HepG2 (cell line): ENCODE results near the gene AFDN. TPM values are rescaled to one million over a fixed set of nuclear protein-coding genes. Genes with fewer than 3 reads are reported as not detected.

Experiments
- BRD4 ChIP-seq: sonication (generic); formaldehyde crosslinking; IDR thresholded peaks from 2 replicates; pipeline ENCODE4 v1.4.0; 2020; ENCODE audit warnings: missing genetic modification reagents
- CBFB ChIP-seq: sonication (generic); formaldehyde crosslinking; IDR thresholded peaks from 2 replicates; pipeline ENCODE4 v1.4.0; 2020; ENCODE audit warnings: missing genetic modification reagents
- CHCHD3 ChIP-seq: sonication (generic); formaldehyde crosslinking; IDR thresholded peaks from 2 replicates; pipeline ENCODE4 v1.8.0; 2022; ENCODE audit warnings: mild to moderate bottlenecking, missing genetic modification reagents, moderate library complexity
- KLF11 ChIP-seq: IDR thresholded peaks from 2 replicates; pipeline ENCODE4 v1.6.1; 2016; ENCODE audit warnings: missing compliant biosample characterization
- LCORL ChIP-seq, 2 experiments: fragments of 450-650 bp in 1 of 2; sonication (generic) in 1 of 2; formaldehyde crosslinking in 1 of 2; IDR thresholded peaks; 2 replicates each; pipeline versions ENCODE4 v1.5.0 to v1.6.1; 2017 to 2020; ENCODE audit warnings: antibody characterized with exemption in 1 of 2, missing genetic modification reagents in 1 of 2
- NFE2L1 ChIP-seq: sonication (generic); formaldehyde crosslinking; IDR thresholded peaks from 2 replicates; pipeline ENCODE4 v1.4.0; 2020; ENCODE audit warnings: missing genetic modification reagents, mild to moderate bottlenecking, borderline replicate concordance
- PAF1 ChIP-seq: IDR thresholded peaks from 2 replicates; pipeline ENCODE4 v1.6.1; 2016; ENCODE audit warnings: missing genetic modification reagents, missing compliant biosample characterization
- PCBP2 ChIP-seq: fragments of 200-400 bp; formaldehyde crosslinking; optimal IDR thresholded peaks from 2 replicates; pipeline ENCODE3; 2018; ENCODE audit warnings: low read length, low read depth; ENCODE audit not compliant: poor library complexity, severe bottlenecking
- SIN3B ChIP-seq: fragments of 150-350 bp; IDR thresholded peaks from 2 replicates; pipeline ENCODE4 v1.6.1; 2014; ENCODE audit warnings: low read length
- SIX4 ChIP-seq: sonication (generic); formaldehyde crosslinking; IDR thresholded peaks from 2 replicates; pipeline ENCODE4 v1.4.0; 2020; ENCODE audit warnings: missing genetic modification reagents
- SMAD3 ChIP-seq: sonication (generic); formaldehyde crosslinking; IDR thresholded peaks from 2 replicates; pipeline ENCODE4 v1.4.0; 2020; ENCODE audit warnings: missing genetic modification reagents
- SMARCE1 ChIP-seq: fragments of 450-650 bp; IDR thresholded peaks from 2 replicates; pipeline ENCODE4 v1.6.1; 2017; ENCODE audit warnings: borderline replicate concordance
- SP5 ChIP-seq: IDR thresholded peaks from 2 replicates; pipeline ENCODE4 v1.6.1; 2016; ENCODE audit warnings: low read depth, borderline replicate concordance
- SRSF1 ChIP-seq: fragments of 200-400 bp; formaldehyde crosslinking; optimal IDR thresholded peaks from 2 replicates; pipeline ENCODE3; 2017; ENCODE audit warnings: mild to moderate bottlenecking, low read depth, low read length, moderate library complexity
- ZC3H13 ChIP-seq: sonication (generic); formaldehyde crosslinking; IDR thresholded peaks from 2 replicates; pipeline ENCODE4 v1.8.1; 2023; ENCODE audit warnings: mild to moderate bottlenecking, missing genetic modification reagents, moderate library complexity
- ZNF225 ChIP-seq: sonication (generic); formaldehyde crosslinking; IDR thresholded peaks from 2 replicates; pipeline ENCODE4 v1.4.0; 2020; ENCODE audit warnings: mild to moderate bottlenecking, missing genetic modification reagents
- polyA plus RNA-seq, 8 experiments: library from polyadenylated mRNA; depleted of rRNA in 3 of 8; stranded (reverse) in 7 of 8; unstranded in 1 of 8; fragments of >200 nt; fragmentation: Illumina TruSeq in 4 of 8; extraction: Trizol in 4 of 8; gene quantifications; 2 replicates each; pipeline versions ENCODE4 v1.2.1 to v1.2.3, GENCODE V29; 2011 to 2016; ENCODE audit warnings: low read depth in 4 of 8, missing spikeins in 1 of 8, mixed read lengths in 1 of 8; ENCODE audit not compliant: insufficient read depth in 1 of 8
- total RNA-seq, 5 experiments: library from RNA; depleted of rRNA; stranded (reverse); fragments of >200 nt; fragmentation: Illumina TruSeq; extraction: Trizol; gene quantifications; 2 replicates each; pipeline ENCODE4 v1.2.3, GENCODE V29; 2016; ENCODE audit warnings: low read depth in 1 of 5
- TF ChIP-seq, protein P1 (sequence below): sonication (generic); formaldehyde crosslinking; IDR thresholded peaks from 2 replicates; pipeline ENCODE4 v1.4.0; 2020; ENCODE audit warnings: missing genetic modification reagents
- TF ChIP-seq, protein P2 (sequence below), 2 experiments: sonication (generic) in 1 of 2; formaldehyde crosslinking in 1 of 2; IDR thresholded peaks; 2 replicates each; pipeline versions ENCODE4 v1.4.0 to v1.6.1; 2018 to 2020; ENCODE audit warnings: missing genetic modification reagents in 2 of 2, borderline replicate concordance in 1 of 2, low read depth in 1 of 2, mild to moderate bottlenecking in 1 of 2, missing biosample characterization in 1 of 2
- TF ChIP-seq, protein P3 (sequence below): sonication (generic); formaldehyde crosslinking; IDR thresholded peaks from 2 replicates; pipeline ENCODE4 v1.4.0; 2020; ENCODE audit warnings: missing genetic modification reagents
- TF ChIP-seq, protein P4 (sequence below): sonication (generic); formaldehyde crosslinking; IDR thresholded peaks from 2 replicates; pipeline ENCODE4 v1.5.0; 2020; ENCODE audit warnings: mild to moderate bottlenecking, missing genetic modification reagents, borderline replicate concordance
- TF ChIP-seq, protein P5 (sequence below): sonication (generic); formaldehyde crosslinking; IDR thresholded peaks from 2 replicates; pipeline ENCODE4 v1.5.0; 2020; ENCODE audit warnings: missing genetic modification reagents, mild to moderate bottlenecking, borderline replicate concordance

AFDN gene
- total and polyA plus RNA-seq, 2 of the 13 experiments (the other 11 are each of a cell fraction or from before 2014, with no cell fraction given): 136 to 151 TPM

DNA sequence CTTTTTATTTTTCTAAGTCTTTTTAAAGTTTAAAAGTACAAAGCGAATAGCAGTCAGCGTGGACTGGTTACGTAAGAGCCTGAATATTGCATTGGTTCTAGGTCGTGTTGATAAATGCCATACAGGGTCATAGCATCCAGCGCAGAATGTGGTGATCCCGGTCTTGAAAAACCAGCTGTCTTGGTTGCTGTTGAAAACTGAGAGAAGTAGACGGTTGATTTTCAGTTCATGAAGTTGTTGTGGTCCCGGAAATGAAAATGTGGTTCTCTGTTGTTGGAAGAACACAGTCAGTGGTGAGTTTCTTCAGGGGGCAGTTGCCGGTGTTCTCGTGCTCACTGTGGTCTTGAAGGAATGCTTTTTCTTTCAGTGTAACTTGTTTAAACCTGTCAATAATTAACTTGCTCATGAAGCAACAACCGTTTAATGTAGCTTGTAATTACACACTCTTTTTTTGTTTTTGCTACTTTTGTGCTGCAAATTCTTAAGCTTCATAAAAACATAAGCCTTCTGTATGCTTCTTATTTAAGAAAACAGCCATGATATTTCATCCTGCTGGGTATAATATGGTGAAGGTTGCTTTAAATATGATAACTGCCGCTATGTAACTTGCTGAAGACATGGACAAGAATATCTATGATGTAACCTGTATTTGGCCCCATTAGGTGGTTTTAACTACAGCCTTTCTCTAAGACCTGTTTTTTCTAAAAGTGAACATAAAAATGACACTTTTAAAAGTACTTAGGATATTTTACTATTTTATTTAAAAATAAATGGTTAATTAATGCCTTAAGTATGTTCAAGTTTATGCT, 106.0 kb downstream of the AFDN start (continued):
- TF ChIP-seq, protein P1, sequence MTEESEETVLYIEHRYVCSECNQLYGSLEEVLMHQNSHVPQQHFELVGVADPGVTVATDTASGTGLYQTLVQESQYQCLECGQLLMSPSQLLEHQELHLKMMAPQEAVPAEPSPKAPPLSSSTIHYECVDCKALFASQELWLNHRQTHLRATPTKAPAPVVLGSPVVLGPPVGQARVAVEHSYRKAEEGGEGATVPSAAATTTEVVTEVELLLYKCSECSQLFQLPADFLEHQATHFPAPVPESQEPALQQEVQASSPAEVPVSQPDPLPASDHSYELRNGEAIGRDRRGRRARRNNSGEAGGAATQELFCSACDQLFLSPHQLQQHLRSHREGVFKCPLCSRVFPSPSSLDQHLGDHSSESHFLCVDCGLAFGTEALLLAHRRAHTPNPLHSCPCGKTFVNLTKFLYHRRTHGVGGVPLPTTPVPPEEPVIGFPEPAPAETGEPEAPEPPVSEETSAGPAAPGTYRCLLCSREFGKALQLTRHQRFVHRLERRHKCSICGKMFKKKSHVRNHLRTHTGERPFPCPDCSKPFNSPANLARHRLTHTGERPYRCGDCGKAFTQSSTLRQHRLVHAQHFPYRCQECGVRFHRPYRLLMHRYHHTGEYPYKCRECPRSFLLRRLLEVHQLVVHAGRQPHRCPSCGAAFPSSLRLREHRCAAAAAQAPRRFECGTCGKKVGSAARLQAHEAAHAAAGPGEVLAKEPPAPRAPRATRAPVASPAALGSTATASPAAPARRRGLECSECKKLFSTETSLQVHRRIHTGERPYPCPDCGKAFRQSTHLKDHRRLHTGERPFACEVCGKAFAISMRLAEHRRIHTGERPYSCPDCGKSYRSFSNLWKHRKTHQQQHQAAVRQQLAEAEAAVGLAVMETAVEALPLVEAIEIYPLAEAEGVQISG (CRISPR knock-in tag): no peak; the same call in 1 of the 2 replicates
- TF ChIP-seq, protein P2, sequence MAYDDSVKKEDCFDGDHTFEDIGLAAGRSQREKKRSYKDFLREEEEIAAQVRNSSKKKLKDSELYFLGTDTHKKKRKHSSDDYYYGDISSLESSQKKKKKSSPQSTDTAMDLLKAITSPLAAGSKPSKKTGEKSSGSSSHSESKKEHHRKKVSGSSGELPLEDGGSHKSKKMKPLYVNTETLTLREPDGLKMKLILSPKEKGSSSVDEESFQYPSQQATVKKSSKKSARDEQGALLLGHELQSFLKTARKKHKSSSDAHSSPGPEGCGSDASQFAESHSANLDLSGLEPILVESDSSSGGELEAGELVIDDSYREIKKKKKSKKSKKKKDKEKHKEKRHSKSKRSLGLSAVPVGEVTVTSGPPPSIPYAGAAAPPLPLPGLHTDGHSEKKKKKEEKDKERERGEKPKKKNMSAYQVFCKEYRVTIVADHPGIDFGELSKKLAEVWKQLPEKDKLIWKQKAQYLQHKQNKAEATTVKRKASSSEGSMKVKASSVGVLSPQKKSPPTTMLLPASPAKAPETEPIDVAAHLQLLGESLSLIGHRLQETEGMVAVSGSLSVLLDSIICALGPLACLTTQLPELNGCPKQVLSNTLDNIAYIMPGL (CRISPR knock-in tag; IDR thresholded peaks at IDR 0.05; ENCODE audit: borderline replicate concordance in 1 of 2, low read depth in 1 of 2): peak; percentile 17 to 19; a peak in 1 of 4 replicates
- TF ChIP-seq KLF11 (CRISPR knock-in tag): peak; percentile 27; the same call in 1 of the 2 replicates
- TF ChIP-seq, protein P3, sequence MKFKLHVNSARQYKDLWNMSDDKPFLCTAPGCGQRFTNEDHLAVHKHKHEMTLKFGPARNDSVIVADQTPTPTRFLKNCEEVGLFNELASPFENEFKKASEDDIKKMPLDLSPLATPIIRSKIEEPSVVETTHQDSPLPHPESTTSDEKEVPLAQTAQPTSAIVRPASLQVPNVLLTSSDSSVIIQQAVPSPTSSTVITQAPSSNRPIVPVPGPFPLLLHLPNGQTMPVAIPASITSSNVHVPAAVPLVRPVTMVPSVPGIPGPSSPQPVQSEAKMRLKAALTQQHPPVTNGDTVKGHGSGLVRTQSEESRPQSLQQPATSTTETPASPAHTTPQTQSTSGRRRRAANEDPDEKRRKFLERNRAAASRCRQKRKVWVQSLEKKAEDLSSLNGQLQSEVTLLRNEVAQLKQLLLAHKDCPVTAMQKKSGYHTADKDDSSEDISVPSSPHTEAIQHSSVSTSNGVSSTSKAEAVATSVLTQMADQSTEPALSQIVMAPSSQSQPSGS (CRISPR knock-in tag): peak; percentile 14; the same call in 1 of the 2 replicates
- TF ChIP-seq SP5: no peak
- TF ChIP-seq CBFB (CRISPR knock-in tag): peak; percentile 64; the same call in 1 of the 2 replicates
- TF ChIP-seq, protein P4, sequence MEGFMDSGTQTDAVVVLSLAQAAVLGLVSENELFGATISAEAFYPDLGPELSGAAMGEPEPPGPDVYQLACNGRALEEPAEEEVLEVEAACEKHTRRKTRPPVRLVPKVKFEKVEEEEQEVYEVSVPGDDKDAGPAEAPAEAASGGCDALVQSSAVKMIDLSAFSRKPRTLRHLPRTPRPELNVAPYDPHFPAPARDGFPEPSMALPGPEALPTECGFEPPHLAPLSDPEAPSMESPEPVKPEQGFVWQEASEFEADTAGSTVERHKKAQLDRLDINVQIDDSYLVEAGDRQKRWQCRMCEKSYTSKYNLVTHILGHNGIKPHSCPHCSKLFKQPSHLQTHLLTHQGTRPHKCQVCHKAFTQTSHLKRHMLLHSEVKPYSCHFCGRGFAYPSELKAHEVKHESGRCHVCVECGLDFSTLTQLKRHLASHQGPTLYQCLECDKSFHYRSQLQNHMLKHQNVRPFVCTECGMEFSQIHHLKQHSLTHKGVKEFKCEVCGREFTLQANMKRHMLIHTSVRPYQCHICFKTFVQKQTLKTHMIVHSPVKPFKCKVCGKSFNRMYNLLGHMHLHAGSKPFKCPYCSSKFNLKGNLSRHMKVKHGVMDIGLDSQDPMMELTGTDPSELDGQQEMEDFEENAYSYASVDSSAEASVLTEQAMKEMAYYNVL: no peak; the same call in 1 of the 2 replicates
- no peak for TF ChIP-seq ZNF225 (CRISPR knock-in tag)
- TF ChIP-seq PCBP2: no peak
- no peak for TF ChIP-seq NFE2L1 (CRISPR knock-in tag)
- TF ChIP-seq SMARCE1: no peak
- TF ChIP-seq SRSF1: no peak
- TF ChIP-seq PAF1 (CRISPR knock-in tag): no peak
- TF ChIP-seq LCORL (IDR thresholded peaks at IDR 0.05): no peak
- peak; percentile 59; the same call in 1 of the 2 replicates for TF ChIP-seq LCORL (CRISPR knock-in tag; IDR thresholded peaks at IDR 0.05)
- TF ChIP-seq SIX4 (CRISPR knock-in tag): no peak
- no peak for TF ChIP-seq CHCHD3 (CRISPR knock-in tag)
- TF ChIP-seq BRD4: no peak
- TF ChIP-seq ZC3H13 (CRISPR knock-in tag): no peak
- TF ChIP-seq SMAD3: peak; percentile 79; the same call in 1 of the 2 replicates
- TF ChIP-seq SIN3B: no peak
- TF ChIP-seq, protein P5, sequence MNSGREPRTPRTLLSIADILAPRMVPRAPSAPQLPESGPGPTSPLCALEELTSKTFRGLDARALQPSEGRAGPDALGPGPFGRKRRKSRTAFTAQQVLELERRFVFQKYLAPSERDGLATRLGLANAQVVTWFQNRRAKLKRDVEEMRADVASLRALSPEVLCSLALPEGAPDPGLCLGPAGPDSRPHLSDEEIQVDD (CRISPR knock-in tag): no peak
